PC-3 (cell line): ENCODE measurements around the gene HIVEP3.

Source experiments
- EZH2 ChIP-seq: fragments of 300-600 bp; sonication (generic); IDR thresholded peaks from one replicate; pipeline ENCODE4 v1.6.1; 2017; ENCODE audit warnings: antibody characterized with exemption, mild to moderate bottlenecking, low read length; ENCODE audit not compliant: unreplicated experiment
- EZH2phosphoT487 ChIP-seq: fragments of 300-600 bp; sonication (generic); IDR thresholded peaks from 2 replicates; pipeline ENCODE4 v1.6.1; 2018; ENCODE audit warnings: mild to moderate bottlenecking, antibody characterized with exemption, low read length, borderline replicate concordance
- TF ChIP-seq, protein P1 (sequence below): fragments of 300-600 bp; sonication (generic); conservative IDR thresholded peaks from 2 replicates; pipeline ENCODE4 v1.5.1; 2017; ENCODE audit warnings: antibody characterized with exemption, low read depth, mild to moderate bottlenecking, low read length

DNA sequence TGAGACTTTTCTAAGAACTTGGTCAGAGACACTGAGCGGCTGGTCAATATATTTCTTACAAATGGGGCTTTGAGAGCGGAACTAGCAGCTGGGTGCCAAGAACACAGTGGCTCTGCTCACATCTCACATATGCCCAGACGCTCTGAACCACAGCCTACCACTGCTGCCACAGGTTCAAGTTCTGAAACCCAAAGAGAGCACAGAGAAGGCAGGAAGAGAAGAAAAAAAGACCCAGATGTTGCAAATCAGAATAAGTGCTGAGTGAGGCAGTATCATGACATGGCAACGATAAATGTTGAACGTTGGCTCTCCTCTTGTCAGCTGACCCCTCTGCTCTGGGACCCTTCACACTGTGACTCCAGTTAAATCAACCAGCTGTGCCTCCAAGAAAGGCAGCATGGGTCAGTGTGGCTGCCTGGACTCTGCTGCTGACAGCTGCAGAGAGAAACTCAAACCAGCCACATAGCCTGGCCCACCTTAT, 26.4 kb downstream of the HIVEP3 start:
- TF ChIP-seq EZH2, result no peak
- TF ChIP-seq, protein P1, sequence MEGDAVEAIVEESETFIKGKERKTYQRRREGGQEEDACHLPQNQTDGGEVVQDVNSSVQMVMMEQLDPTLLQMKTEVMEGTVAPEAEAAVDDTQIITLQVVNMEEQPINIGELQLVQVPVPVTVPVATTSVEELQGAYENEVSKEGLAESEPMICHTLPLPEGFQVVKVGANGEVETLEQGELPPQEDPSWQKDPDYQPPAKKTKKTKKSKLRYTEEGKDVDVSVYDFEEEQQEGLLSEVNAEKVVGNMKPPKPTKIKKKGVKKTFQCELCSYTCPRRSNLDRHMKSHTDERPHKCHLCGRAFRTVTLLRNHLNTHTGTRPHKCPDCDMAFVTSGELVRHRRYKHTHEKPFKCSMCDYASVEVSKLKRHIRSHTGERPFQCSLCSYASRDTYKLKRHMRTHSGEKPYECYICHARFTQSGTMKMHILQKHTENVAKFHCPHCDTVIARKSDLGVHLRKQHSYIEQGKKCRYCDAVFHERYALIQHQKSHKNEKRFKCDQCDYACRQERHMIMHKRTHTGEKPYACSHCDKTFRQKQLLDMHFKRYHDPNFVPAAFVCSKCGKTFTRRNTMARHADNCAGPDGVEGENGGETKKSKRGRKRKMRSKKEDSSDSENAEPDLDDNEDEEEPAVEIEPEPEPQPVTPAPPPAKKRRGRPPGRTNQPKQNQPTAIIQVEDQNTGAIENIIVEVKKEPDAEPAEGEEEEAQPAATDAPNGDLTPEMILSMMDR, result no peak
- TF ChIP-seq EZH2phosphoT487, result no peak
